Hippocampal formation (tissue), 2 donors: Measurements from ENCODE around the gene TRAIP.
"Not testable (repeated sequence)": the region's sequence is repeated elsewhere in the genome, so short reads cannot be mapped to it uniquely, and the experiment has no call there.

ENCODE experiments used
- DNase-seq, 2 donors: peaks; one replicate each; lab custom pipeline; 2025; lab: John Stamatoyannopoulos, UW

TRAIP gene

DNA sequence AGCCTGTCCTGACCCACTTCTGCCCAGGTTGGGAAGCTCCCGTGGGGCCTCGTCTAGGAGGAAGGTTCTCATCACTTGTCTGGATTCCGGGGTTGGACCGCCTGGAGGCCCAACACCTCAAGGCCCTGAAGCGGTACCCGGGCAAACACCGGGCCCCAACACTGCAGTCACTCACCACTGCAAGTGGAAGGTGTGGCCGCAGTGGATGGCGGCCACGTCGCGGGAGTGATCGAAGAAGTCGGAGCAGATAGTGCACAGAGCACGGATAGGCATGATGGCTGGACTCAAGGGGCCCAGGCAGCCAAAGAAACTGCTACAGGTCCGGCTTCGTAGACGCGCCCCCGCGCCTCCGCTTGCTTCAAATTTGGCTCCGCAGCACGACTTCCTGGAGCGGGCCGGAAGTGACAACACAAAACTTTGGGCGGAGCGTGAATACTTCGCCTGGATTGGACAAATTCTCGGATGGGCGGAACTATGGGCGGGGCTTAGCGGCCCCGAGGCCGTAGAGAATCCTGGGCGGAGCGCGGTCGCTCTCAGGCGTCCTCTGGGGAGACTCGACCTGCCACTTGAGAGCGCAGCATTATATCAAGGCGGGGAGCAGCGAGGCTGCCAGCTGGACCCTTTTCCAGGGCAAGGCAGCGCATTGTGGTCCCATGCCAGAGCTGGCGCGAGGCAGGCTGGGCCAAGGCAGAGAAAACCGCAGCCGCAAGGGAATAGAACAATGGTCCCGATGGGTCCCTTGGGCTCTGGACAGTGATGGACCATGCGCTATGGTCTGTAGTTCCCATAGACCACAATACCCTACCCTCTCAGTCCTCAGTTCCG lies at the start of gene TRAIP:
Gene TRAIP (minus strand): TSS at position 384 of the 825 bp plus-strand sequence. CDS start 111 bp downstream, at position 273.
- DNase-seq: peak; percentile 88 to 89

DNA sequence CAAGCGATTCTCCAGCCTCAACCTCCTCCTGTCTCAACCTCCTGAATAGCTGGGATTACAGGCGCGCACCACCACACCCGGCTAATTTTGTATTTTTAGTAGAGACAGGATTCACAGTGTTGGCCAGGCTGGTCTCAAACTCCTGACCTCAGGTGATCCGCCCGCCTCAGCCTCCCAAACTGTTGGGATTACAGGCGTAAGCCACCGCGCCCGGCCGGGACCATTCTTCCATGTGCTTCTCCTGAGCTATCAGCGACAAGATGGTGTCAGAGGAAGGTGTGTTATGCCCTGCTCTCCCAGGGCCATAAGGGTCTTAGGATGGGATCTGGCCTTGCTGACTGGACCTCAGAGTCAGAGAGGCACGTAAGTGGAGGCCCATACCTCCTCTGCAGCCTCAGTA lies 48.1 kb upstream of the TRAIP start:
- not testable (repeated sequence) for DNase-seq

- peak in 1 of 2 donors; percentile 16 for DNase-seq
Measured at GRCh38 chr3:49903451-49904424, 47.4 kb upstream of the TRAIP start, which contains the start of gene MST1R. Gene MST1R, minus strand, starts transcription at chr3:49903873. Its CDS starts 264 bp downstream, at chr3:49903609.

GRCh38 chr3:49902511-49903345 lies 46.4 kb upstream of the TRAIP start:
- no peak for DNase-seq

DNA sequence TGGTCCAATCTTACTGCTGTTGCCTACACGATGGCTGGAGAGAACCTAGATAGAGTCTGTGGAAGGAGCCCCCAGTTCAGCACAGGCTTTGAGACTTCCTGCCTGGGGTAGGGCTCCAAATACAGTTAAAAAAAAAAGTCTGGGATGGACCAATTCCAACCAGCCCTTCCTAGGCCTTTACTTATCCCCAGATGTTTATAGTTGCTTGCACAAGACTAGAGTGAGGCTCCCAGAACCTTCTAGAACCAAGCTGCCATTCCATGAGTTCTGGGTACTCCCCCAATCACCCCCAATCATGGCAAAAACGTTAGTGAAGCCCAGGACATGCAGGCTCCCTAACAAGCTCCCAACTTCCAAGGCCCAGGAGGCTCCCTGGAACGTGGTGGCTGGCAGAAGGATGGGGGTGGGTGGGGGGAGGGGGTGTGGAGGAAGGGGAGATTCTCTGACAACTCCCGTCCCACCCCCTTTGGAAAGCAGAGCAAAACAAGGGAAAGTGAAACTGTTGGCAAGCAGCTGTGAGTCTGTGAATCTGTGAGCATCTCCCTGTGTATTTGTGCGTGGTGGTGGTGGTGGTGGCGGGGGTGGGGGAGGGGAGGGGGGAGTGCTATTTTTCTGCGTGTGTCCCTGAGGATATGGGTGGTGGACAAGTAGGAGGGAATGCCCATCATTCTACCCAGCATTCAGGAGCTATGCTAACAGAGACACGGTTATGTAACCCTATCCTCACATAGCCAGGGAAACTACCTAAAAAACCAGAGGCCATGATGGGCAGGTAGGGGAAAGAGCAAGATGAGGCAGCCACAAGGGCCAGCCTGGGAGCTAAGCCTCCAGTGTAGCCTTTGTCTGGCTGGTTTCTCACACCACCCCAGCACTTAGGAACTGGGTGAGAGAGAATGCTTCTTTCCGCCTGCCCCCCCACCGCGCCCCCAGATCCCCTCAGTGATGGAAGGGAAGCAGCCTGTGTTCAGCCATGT lies 45.3 kb upstream of the TRAIP start:
- no peak for DNase-seq

DNA sequence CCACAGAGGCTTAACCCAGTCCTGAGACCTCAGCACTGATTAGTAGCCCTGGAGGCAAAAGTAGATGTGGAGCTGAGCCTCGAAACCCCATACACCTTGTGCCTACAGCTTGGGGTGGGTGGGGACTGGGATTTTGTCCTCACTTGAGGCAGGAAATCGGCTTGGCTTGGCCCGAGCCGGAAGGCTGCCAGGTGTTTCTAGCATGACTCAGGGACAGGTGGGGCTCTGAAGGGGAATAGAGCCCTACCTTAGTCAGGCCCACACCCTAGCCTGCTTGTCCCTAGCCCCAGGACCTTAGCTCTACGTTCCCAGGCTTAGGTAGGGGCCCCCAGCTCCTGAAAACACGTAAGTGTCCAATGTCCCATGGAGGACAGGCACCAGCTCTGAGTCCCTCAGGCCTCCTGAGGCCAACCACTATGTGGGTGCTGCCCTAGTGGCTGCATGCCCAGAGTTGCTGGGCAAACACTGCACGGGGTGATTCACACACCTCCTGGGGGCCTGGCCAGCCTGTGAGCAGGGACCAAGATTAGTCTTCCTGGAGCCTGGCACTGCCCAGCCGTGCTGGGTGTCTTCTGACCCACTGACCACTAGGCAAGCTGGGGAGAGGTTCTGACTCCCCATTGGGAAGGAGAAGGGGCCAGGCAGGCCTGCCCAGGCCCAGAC lies 44.3 kb upstream of the TRAIP start:
- DNase-seq: no peak

DNA sequence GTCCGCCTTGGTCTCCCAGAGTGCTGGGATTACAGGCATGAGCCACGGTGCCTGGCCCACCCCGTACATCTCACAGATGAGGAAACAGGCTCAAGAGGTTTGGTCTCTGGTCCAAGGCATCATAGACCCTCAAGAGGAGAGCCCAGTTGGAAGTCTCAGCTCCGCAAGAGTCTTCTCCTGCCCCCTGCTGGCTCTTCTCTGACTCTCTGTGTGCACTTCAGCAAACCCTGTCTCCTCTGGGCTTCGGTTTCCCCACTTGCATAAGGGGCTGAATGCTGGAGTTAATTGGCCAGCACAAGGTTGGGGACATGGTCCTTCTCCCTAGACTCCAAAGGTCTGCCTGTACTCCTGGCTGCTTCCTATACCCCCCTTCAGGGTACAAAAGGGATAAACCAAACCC lies 43.5 kb upstream of the TRAIP start:
- DNase-seq: no peak

- DNase-seq: no peak
Measured at GRCh38 chr3:49898991-49899390, 42.6 kb upstream of the TRAIP start.

GRCh38 chr3:49896345-49896744 lies 40.0 kb upstream of the TRAIP start:
- no peak for DNase-seq

GRCh38 chr3:49895791-49896190 lies 39.4 kb upstream of the TRAIP start:
- DNase-seq: no peak

DNA sequence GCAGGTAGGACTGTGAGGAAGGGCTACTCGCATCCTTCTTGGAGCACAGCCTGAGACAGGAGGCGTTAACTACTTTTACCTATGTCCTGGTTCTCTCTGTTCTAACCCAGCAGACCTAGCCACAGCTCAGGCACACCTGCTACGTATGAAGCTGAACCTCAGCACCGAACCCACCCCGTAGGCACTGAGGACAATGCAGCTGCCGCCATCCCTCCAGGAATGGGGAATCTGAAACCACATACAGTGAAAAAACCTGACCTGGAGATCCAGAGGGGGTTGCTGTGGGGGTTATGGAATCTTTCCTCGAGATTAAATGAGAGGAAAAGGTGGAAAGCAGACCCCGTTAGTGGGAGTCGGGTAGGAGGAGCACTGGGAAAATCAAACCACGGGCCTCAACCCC lies 32.9 kb upstream of the TRAIP start:
- DNase-seq: no peak

DNA sequence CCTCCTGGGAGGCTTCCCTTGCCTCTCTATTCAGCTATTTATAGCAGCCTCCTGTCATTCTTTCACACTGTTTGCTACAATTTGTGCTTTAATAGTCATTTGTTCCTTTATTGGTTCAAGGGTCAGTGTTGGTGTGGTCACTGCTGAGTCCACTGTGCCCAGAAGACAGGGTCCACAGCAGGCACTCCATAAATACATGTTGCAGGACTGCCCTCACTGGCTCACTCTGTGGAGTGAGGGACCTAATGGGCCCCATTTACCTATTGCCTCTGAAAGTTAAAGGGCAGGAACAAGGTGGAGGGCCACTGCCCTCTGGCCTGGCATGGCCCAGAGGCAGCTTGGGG lies 30.5 kb upstream of the TRAIP start:
- DNase-seq: no peak

DNA sequence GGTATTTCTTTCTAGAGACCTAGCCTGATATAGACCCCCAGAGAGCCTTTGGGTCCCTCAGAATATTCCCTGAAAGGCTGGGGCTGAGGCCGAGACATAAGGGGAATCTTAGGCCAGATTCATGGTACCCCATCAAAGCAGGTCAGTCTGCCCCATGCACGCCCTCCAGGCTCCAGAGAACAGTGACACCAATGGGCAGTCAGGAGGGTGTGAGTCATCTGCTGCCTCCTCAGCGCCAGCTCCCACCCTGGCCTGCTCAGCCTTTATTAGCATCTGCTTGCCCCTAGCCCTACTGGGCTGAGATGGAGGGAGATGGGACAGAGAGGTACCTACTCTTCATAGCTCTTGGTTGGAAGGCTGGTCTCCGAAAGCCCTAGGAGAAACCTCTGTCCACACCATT lies 27.6 kb upstream of the TRAIP start:
- DNase-seq: no peak

DNA sequence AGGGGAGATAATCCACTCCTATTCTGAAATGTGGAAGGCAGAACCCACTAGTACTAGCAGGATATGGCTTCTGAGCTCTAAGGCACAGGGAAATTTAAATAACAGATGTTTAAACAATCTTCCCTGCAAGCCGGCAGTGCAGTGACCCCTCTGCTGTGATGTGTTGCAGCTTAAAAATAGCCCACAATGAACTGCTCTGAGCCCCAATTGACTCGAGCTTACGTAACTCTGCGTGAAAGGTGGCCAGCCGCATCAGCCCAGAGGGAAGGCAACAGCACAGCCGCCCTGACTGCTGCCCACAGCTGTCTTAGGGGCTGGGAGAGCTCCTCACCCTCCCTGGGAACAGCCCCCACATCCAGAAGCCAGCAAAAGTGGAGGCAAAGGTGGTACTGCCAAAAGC lies 25.8 kb upstream of the TRAIP start:
- DNase-seq: no peak

- DNase-seq: no peak
Measured at GRCh38 chr3:49880581-49881315, 24.4 kb upstream of the TRAIP start.

DNA sequence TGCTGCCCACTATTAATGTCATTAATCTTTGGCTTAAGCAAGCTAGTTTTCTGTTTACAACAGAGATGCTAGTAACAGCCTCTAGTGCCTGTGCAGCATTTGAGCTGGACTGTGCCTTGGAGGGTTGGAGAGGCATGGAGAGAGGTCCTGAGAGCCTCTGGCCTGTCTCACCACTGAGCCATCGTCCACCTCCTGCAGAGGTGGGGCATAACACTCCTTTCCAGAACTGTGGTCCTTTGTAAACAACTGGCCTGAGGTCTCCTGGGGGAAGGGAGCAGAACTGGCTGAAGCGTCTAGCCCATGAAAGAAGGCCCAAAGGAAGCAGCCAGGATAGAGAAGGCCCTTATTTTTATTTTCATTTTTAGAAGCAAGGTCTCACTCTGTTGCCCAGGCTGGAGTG lies 23.4 kb upstream of the TRAIP start:
- DNase-seq: no peak

DNA sequence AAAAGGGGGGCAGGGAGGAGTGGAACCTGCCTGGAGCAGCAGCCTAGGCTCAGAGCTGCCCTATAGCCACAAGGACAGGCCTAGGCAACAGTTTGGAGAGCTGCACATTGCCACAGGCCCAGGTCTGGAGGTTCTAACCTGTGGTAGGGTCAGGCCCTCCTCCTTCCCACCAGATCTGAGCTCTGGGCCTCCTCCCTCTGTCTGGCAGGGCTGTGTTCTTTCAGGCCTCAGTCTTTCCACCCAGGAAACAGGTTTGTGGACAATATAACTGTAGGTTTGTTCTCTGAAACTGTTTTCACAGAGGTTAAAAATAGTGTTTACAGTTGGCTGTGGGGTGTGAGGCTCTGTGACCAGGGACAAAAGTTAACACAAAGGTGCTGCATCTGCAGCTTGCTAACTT lies 22.3 kb upstream of the TRAIP start:
- no peak for DNase-seq

DNA sequence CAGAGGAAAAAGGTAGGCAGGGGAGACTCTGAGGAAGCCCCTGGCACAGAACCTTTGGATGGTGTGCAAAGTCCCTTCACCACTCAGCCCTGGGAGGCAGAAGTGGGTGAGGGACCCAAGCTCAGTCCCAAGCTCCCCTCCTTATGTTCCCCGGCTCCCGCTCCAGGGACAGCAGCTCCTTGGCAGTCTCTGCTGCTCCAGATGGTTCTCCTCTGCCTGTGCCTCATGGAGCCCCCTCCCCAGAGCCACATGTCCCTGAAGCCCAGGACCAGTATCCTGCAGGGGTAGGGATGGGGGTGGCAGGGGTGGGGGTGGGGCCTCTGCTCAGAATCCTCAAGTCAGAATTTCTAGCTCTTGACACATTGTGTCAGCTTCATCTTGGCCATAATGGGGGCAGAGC lies 21.4 kb upstream of the TRAIP start:
- DNase-seq: no peak

DNA sequence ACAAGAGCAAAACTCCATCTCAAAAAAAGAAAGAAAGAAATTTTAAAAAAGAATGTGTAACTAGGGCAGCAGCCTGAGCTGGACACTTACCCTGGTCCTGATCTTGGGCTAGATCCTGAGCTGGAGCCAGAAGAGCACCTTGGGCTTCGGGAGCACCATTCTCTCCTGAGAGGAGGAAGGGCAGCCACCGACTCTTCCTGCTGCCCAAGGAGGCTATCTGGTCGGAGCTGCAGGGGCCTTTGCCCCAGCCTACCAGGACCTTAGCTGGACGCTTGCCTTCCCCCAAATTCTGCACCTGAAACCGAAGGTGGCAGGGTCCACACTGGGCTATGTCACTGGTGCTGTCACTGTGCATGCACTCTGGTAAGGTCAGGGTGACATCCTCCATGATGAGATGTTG lies 20.2 kb upstream of the TRAIP start:
- DNase-seq: no peak
